Naive thymus-derived CD8-positive, alpha-beta T cell (primary cell): ENCODE data around the gene MACROD2. TPM values are rescaled to one million over a fixed set of nuclear protein-coding genes. Genes with fewer than 3 reads are reported as not detected.
A peak's percentile ranks its signal among the peaks of the same experiment; 100 is the strongest.

Experiments
- ATAC-seq, 2 donors: fragments of 150-1000 bp; cut with Tn5 transposase in 1 of 2; sonication (Bioruptor Pico), chemical (Tn5 transposase) in 1 of 2; 1 replicate in 1 of 2; 2 replicates in 1 of 2; pipeline ENCODE4 v1.10.0; 2021; ENCODE audit warnings: mild to moderate bottlenecking in 2 of 2, moderate library complexity in 2 of 2
- POLR2A ChIA-PET: fragments of 350-600 bp; sonication (Branson Sonifier 250); formaldehyde crosslinking; loops from one replicate; lab custom pipeline; 2021; ENCODE audit warnings: antibody characterized with exemption; lab: Charles Lee
- DNase-seq, 10 donors: peaks; one replicate each; pipeline versions ENCODE4 v3.0.0 to v3.0.0-alpha.2; 2020 to 2022
- H3K27ac Mint-ChIP-seq, 10 donors: one replicate each; pipeline ENCODE4 v1.8.0; 2020 to 2022; ENCODE audit warnings: mild to moderate bottlenecking in 10 of 10, mixed read lengths in 10 of 10, moderate library complexity in 4 of 10, inconsistent platforms in 1 of 10
- H3K27me3 Mint-ChIP-seq, 5 donors: one replicate each; pipeline ENCODE4 v1.8.0; 2021 to 2022; ENCODE audit warnings: mixed read lengths in 5 of 5
- H3K36me3 Mint-ChIP-seq, 3 donors: one replicate each; pipeline ENCODE4 v1.8.0; 2020 to 2022; ENCODE audit warnings: mixed read lengths in 3 of 3, mild to moderate bottlenecking in 2 of 3, inconsistent platforms in 1 of 3
- H3K4me1 Mint-ChIP-seq, 4 donors: one replicate each; pipeline ENCODE4 v1.8.0; 2021 to 2022; ENCODE audit warnings: mixed read lengths in 4 of 4
- H3K4me3 Mint-ChIP-seq, 10 donors: one replicate each; pipeline ENCODE4 v1.8.0; 2020 to 2022; ENCODE audit warnings: mild to moderate bottlenecking in 10 of 10, mixed read lengths in 10 of 10, moderate library complexity in 6 of 10, inconsistent platforms in 1 of 10
- H3K9me3 Mint-ChIP-seq, 9 donors: one replicate each; pipeline ENCODE4 v1.8.0; 2020 to 2022; ENCODE audit warnings: mixed read lengths in 9 of 9, mild to moderate bottlenecking in 3 of 9, inconsistent platforms in 1 of 9, moderate library complexity in 1 of 9
- polyA plus RNA-seq, 3 donors: library from polyadenylated mRNA; unstranded; fragments of 300-500 nt; fragmentation: Illumina TruSeq; gene quantifications; one replicate each; pipeline ENCODE4 v1.2.3, GENCODE V29; 2021
- total RNA-seq, 8 experiments: library from RNA in 2 of 8; stranded (reverse) in 2 of 8; gene quantifications; one replicate each; pipeline ENCODE4 v1.2.3 and lab custom pipeline; 2021 to 2026

Gene MACROD2
- total and polyA plus RNA-seq, 5 experiments from 2014 or later: 0.18 to 1.1 (median 0.60) TPM; not detected in 2

DNA sequence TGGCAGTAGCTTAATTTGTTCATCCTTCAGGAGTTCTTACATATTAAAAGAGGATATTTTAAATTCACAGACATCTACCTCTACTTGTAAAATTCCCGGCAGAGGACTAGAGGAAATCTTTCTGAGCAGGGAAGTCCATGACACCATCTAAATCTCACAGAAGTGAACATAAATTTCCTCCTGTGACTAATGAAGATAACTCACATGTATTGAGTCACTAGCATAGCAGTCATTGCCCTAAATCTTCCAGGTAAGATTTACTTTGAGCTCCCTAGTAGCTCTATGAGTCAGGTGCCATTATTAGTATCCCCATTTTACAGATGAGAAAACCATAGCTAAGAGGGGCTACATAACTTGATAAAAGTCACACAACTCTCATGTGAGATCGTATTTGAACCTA is 1400.7 kb downstream of the MACROD2 start:
- no peak for DNase-seq
- POLR2A ChIA-PET: no interaction called here
- peaks cover 0 to 28% (median 4%) of the 10 kb centered on the region in 9 donors for H3K9me3 Mint-ChIP-seq

DNA sequence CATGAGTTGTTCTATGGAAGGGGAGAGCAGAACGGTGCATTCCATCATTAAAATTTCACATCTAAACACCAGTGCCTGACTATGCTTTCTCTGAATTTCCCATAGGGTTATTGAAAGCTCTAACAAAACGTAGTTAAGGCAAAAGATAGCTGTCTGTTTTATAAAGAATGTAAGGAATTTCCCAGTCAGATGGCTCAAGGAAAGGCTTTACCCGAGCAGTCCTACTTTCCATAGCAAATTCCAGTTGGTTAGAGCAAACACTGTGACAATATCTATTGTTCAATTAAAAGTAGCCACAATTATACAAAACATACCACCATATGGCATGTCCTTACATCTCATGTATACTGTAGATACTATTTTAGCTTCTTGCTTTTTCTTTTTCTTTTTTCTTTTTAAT is 1401.6 kb downstream of the MACROD2 start:
- no peaks in the 10 kb centered on the region for H3K4me1 Mint-ChIP-seq
- H3K27ac Mint-ChIP-seq: no peak overlapping the region
- no peak overlapping the region for H3K4me3 Mint-ChIP-seq
- POLR2A ChIA-PET: no interaction called here
- DNase-seq (no peak), ATAC-seq (no peak)
- H3K27me3 Mint-ChIP-seq: peaks cover 0 to 2% (median 0%) of the 10 kb centered on the region in 5 donors
- H3K9me3 Mint-ChIP-seq: peaks cover 0 to 28% (median 5%) of the 10 kb centered on the region in 9 donors
- no peaks in the 10 kb centered on the region for H3K36me3 Mint-ChIP-seq

More for the DNA sequence above, 1400.7 kb downstream of the MACROD2 start:
- ATAC-seq: no peak
- Mint-ChIP-seq H3K27me3 (peaks cover 0 to 2% (median 0%) of the 10 kb centered on the region in 5 donors), H3K36me3 (no peaks in the 10 kb centered on the region), H3K27ac (no peak overlapping the region), H3K4me3 (no peak overlapping the region), H3K4me1 (no peaks in the 10 kb centered on the region)

GRCh38 chr20:15399781-15400180 is 1404.5 kb downstream of the MACROD2 start:
- Mint-ChIP-seq H3K4me1 (no peaks in the 10 kb centered on the region), H3K36me3 (peaks cover 0 to 4% (median 0%) of the 10 kb centered on the region in 3 donors), H3K27ac (no peak overlapping the region), H3K4me3 (no peak overlapping the region), H3K27me3 (peaks cover 0 to 2% (median 0%) of the 10 kb centered on the region in 5 donors), H3K9me3 (peaks cover 0 to 20% (median 10%) of the 10 kb centered on the region in 9 donors)
- DNase-seq (no peak), ATAC-seq (no peak)
- POLR2A ChIA-PET: no interaction called here

DNA sequence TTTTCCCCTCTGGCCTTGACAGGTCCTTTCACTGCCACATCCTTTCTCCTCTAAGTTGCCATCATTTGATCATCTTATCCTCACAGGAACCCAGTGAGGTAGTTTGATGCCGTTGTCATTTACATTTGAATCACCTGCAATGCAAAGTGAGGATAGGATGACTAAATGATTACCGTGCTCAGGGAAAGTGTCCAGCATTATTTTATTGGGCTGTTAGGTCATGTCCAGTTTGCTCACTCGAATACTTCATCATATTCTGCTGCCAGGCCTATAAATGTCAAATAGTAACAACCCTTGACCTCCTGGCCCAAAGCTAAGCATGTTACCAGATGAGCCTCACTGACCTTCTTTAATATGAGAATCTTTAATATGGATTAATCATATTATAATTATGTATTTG is 1410.8 kb downstream of the MACROD2 start:
- H3K36me3 Mint-ChIP-seq: peaks cover 0 to 4% (median 0%) of the 10 kb centered on the region in 3 donors
- no peak overlapping the region for H3K27ac Mint-ChIP-seq
- POLR2A ChIA-PET: no interaction called here
- no peak for DNase-seq
- no peaks in the 10 kb centered on the region for H3K4me1 Mint-ChIP-seq
- no peaks in the 10 kb centered on the region for H3K27me3 Mint-ChIP-seq
- peaks cover 0 to 14% (median 8%) of the 10 kb centered on the region in 9 donors for H3K9me3 Mint-ChIP-seq
- no peak for ATAC-seq
- H3K4me3 Mint-ChIP-seq: no peak overlapping the region

- peaks cover 0 to 15% (median 1%) of the 10 kb centered on the region in 9 donors for H3K9me3 Mint-ChIP-seq
- H3K27ac Mint-ChIP-seq: peak overlapping the region in 1 of 10 donors; percentile 71
- no peak for ATAC-seq
- H3K27me3 Mint-ChIP-seq: no peaks in the 10 kb centered on the region
- H3K36me3 Mint-ChIP-seq: no peaks in the 10 kb centered on the region
- no peak overlapping the region for H3K4me3 Mint-ChIP-seq
- POLR2A ChIA-PET: no interaction called here
- H3K4me1 Mint-ChIP-seq: no peaks in the 10 kb centered on the region
- no peak for DNase-seq
These were observed 1416.5 kb downstream of the MACROD2 start for GRCh38 chr20:15411781-15412180.

DNA sequence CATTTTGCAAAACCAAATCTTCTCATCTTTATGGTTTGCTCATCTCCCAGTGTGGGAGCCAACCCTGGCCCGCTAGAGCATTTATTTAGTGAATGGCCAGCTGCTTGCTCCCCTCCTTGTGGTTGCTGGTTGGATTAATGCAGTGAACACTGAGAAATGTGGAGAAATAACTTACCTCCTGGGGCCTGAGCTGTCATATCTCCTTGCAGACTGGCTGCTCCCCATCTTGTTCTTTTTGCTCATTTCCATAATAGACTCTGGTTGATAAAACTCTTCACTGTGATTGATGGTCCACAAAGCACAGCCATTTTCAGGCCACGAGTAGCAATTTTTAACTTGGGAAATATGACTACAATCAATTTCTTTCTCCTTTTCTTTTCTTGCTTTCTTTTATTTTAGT is 1420.6 kb downstream of the MACROD2 start:
- no peak for DNase-seq
- Mint-ChIP-seq H3K4me1 (no peaks in the 10 kb centered on the region), H3K27ac (peak overlapping the region in 1 of 10 donors; percentile 13), H3K9me3 (peaks cover 0 to 13% (median 2%) of the 10 kb centered on the region in 9 donors), H3K36me3 (no peaks in the 10 kb centered on the region), H3K4me3 (no peak overlapping the region), H3K27me3 (no peaks in the 10 kb centered on the region)
- POLR2A ChIA-PET: no interaction called here
- ATAC-seq: no peak

DNA sequence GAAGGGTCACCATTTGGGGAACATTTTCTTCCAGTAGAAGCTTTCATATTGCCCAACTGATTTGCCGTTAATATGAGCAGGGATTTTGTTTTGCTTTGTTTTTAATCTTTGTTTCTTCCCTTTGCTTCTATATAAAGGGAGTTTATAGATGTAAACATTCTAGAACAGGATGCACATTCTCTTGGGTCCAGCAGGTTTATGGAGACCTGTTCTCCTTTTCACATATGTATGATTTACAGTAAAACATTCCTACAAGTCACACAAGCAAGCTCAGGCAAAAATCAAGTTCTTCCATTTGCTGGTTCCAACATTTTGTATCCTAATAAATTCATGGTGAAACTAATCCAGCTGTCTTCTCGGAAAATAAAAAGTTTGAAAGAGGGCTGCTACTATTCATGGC is 1424.5 kb downstream of the MACROD2 start:
- no peak overlapping the region for H3K4me3 Mint-ChIP-seq
- H3K27me3 Mint-ChIP-seq: no peaks in the 10 kb centered on the region
- H3K4me1 Mint-ChIP-seq: no peaks in the 10 kb centered on the region
- POLR2A ChIA-PET: no interaction called here
- no peak overlapping the region for H3K27ac Mint-ChIP-seq
- DNase-seq (no peak), ATAC-seq (no peak)
- no peaks in the 10 kb centered on the region for H3K36me3 Mint-ChIP-seq
- H3K9me3 Mint-ChIP-seq: peaks cover 0 to 13% (median 10%) of the 10 kb centered on the region in 9 donors

- Mint-ChIP-seq H3K27ac (no peak overlapping the region), H3K4me3 (no peak overlapping the region), H3K36me3 (no peaks in the 10 kb centered on the region), H3K27me3 (no peaks in the 10 kb centered on the region), H3K4me1 (no peaks in the 10 kb centered on the region), H3K9me3 (peaks cover 0 to 26% (median 13%) of the 10 kb centered on the region in 9 donors)
- POLR2A ChIA-PET: no interaction called here
- no peak for ATAC-seq
- DNase-seq: no peak
These were observed 1427.7 kb downstream of the MACROD2 start for GRCh38 chr20:15422966-15423365.

- H3K9me3 Mint-ChIP-seq: peaks cover 0 to 13% (median 6%) of the 10 kb centered on the region in 9 donors
- POLR2A ChIA-PET: no interaction called here
- H3K27ac Mint-ChIP-seq: no peak overlapping the region
- no peak overlapping the region for H3K4me3 Mint-ChIP-seq
- ATAC-seq: no peak
- no peak for DNase-seq
- no peaks in the 10 kb centered on the region for H3K36me3 Mint-ChIP-seq
- no peaks in the 10 kb centered on the region for H3K4me1 Mint-ChIP-seq
- peaks cover 0 to 2% (median 0%) of the 10 kb centered on the region in 5 donors for H3K27me3 Mint-ChIP-seq
These were observed 1444.2 kb downstream of the MACROD2 start for GRCh38 chr20:15439551-15439950.

- no peak overlapping the region for H3K4me3 Mint-ChIP-seq
- H3K36me3 Mint-ChIP-seq: no peaks in the 10 kb centered on the region
- no peak for DNase-seq
- POLR2A ChIA-PET: no interaction called here
- peaks cover 0 to 2% (median 0%) of the 10 kb centered on the region in 5 donors for H3K27me3 Mint-ChIP-seq
- no peak for ATAC-seq
- H3K4me1 Mint-ChIP-seq: no peaks in the 10 kb centered on the region
- H3K9me3 Mint-ChIP-seq: peaks cover 0 to 12% (median 6%) of the 10 kb centered on the region in 9 donors
- no peak overlapping the region for H3K27ac Mint-ChIP-seq
These were observed 1444.9 kb downstream of the MACROD2 start for GRCh38 chr20:15440049-15440820.

DNA sequence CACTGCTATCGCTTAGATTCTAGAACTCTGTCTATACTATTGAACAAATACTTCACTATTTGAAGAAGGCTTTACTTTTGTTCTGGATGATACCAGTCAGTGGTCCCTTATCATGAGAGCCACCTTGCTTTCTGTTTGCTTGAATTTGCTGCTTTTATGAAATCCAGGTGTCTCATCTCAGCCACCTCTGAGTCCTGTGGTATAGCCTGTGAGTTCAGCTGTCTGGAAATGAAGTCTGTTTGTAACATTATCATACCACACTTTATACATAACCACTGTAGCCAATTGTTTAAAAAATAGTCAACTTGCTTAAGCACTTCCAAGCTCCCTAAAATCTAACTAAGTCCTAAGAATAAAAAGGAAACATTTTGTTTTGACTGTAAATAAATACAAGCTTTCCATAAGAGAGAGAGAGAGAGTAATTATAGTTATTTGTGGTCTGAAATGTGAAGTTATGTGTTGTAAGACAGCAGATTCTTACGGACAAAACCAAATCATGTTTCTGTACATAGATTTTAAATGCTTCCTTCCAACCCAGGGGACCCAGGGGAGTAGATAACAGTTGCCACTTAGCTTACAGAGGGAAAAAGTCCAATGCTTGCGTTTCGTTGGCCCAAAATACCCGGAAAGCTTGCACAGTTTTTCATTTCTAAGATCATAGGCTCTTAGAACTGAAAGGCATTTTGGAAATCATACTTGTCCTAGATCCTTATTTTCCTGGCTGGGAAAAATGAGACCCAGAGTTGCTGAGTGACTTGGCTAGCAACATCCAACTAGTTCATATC is 1449.9 kb downstream of the MACROD2 start:
- Mint-ChIP-seq H3K36me3 (no peaks in the 10 kb centered on the region), H3K4me1 (no peaks in the 10 kb centered on the region), H3K9me3 (peaks cover 0 to 9% (median 0%) of the 10 kb centered on the region in 9 donors), H3K27me3 (peaks cover 0 to 2% (median 0%) of the 10 kb centered on the region in 5 donors), H3K4me3 (no peak overlapping the region), H3K27ac (no peak overlapping the region)
- ATAC-seq: no peak
- POLR2A ChIA-PET: no interaction called here
- DNase-seq: no peak

DNA sequence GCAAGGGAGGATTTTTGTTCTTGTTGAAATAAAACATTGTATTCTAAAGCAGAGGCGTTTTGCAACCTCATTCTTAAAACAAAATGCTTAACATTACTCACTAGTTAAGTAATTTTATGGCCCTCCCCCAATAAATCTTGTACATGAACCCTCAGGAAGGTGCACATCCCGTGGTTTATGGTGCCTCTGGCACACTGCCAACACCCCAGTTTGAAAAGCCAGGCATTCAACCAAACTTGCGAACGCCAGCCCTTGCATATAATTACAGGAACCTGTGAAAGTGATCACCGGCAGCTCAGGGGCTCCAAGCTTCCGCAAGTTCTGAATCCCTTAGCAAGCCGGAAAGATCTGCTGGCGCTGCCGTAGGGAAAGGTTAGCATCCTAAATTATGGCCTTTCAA is 1451.1 kb downstream of the MACROD2 start:
- POLR2A ChIA-PET: no interaction called here
- ATAC-seq: no peak
- H3K9me3 Mint-ChIP-seq: peaks cover 0 to 11% (median 0%) of the 10 kb centered on the region in 9 donors

DNA sequence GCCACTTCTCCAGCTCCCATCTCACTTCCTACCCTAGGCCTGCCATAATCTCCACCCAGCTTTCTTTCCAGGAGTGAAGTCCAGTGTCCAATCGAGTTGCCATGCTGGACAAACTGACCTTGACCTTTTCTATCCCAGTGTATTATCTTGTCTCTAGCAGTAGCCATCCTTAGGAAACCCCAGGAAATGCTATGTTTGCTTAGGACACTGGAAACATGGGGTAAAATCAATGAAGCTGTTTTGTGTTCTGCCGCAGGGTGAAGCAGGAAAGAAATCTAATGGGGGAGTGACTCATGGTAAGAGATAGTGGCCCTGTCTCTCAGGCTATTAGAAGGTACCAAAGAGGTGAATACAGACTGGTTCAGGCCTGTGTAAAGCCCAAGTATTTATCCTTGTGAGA is 1452.2 kb downstream of the MACROD2 start:
- no peak overlapping the region for H3K27ac Mint-ChIP-seq
- DNase-seq: no peak
- H3K27me3 Mint-ChIP-seq: peaks cover 0 to 1% (median 0%) of the 10 kb centered on the region in 5 donors
- H3K4me3 Mint-ChIP-seq: no peak overlapping the region
- ATAC-seq: no peak
- H3K4me1 Mint-ChIP-seq: no peaks in the 10 kb centered on the region
- H3K36me3 Mint-ChIP-seq: no peaks in the 10 kb centered on the region
- peaks cover 0 to 11% (median 0%) of the 10 kb centered on the region in 9 donors for H3K9me3 Mint-ChIP-seq
- POLR2A ChIA-PET: no interaction called here

More for the DNA sequence above, 1451.1 kb downstream of the MACROD2 start:
- Mint-ChIP-seq H3K36me3 (no peaks in the 10 kb centered on the region), H3K27ac (no peak overlapping the region), H3K4me3 (no peak overlapping the region), H3K4me1 (no peaks in the 10 kb centered on the region), H3K27me3 (peaks cover 0 to 1% (median 0%) of the 10 kb centered on the region in 5 donors)
- no peak for DNase-seq
